Lower leg skin (tissue), 4 donors: Measurements from ENCODE around the gene APBA2. TPM values are rescaled to one million over a fixed set of nuclear protein-coding genes. Genes with fewer than 3 reads are reported as not detected.

Experiments
- DNase-seq, 2 donors: peaks; one replicate each; pipeline ENCODE4 v3.0.0-alpha.2; 2019; ENCODE audit warnings: low spot score in 2 of 2
- H3K4me3 ChIP-seq: fragments of 200-600 bp; sonication (generic); 2 replicates; pipeline ENCODE4 v1.5.1; 2017; ENCODE audit warnings: mild to moderate bottlenecking, low read depth; ENCODE audit not compliant: poor library complexity, severe bottlenecking
- POLR2A ChIP-seq, 2 donors: fragments of 450-650 bp; IDR thresholded peaks; one replicate each; pipeline ENCODE4 v1.6.1; 2016 to 2017; ENCODE audit warnings: antibody characterized with exemption in 2 of 2, mild to moderate bottlenecking in 1 of 2, moderate library complexity in 1 of 2
- WGBS, 2 donors: methylation state at CpG; one replicate each; pipeline ENCODE4 v1.1.5; 2018; 5-methylcytosine and 5-hydroxymethylcytosine counted together
- intact Hi-C: fragments of 100-400 bp; cut with DNase I; formaldehyde crosslinking; loops from one replicate; pipeline ENCODE4 v1.15.0; 2023; ENCODE audit warnings: low total_unique reads
- total RNA-seq, 4 donors: library from RNA; depleted of rRNA; stranded (reverse); fragments of >200 nt; gene quantifications; one replicate each; pipeline ENCODE4 v1.1.0, GENCODE V29; 2016
- TF ChIP-seq, protein P1 (sequence below), 3 donors: fragments of 450-650 bp; IDR thresholded peaks; one replicate each; pipeline ENCODE4 v1.5.1; 2016; ENCODE audit warnings: antibody characterized with exemption in 3 of 3, mild to moderate bottlenecking in 3 of 3, moderate library complexity in 2 of 3

APBA2 gene
- total RNA-seq, 4 donors from 2014 or later: 0.80 to 1.9 (median 1.6) TPM

DNA sequence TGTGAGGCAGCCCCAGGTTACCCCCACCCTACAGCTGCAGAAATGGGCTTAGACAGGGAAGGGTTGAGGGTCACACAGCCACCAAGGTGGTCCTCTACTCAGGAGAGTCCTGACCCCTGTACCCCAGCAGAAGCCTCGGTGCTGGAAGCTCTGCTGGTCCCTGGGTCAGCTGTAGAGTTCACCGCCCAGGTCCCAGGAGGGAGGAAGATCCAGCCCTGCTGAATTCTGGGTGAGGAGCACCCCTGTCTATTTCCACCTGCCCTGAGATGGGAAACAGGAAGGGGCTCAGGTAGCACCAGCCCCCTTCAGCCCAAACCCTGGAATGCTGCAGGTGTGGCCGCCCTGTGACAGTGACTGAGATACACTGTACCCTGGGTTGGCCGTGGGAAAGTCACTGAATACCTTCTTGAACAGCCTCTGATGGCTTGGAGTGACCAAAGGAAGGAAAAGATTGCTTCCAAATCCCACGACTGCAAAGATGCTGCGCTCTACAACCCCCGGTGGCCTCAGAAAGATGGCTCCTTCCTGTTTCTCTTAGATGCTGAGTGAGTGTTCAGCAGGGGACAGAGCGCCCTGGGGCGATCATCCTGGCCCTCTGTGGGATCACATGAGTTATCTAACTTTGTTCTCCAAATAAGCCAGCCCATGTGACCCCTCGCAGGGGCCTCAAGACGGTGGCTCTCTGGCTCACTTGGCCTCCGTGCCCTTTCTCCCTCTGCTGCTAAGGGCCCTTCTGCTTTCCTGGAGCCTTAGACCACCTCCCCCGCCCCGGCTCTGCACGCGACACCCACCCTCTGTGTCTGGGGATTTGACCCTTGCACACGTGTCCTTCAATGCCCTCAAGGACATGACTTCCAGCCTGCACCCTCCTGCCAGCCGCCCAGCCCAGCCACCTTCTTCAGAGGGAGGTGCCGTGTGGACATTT, 242.0 kb downstream of the APBA2 start:
- TF ChIP-seq, protein P1, sequence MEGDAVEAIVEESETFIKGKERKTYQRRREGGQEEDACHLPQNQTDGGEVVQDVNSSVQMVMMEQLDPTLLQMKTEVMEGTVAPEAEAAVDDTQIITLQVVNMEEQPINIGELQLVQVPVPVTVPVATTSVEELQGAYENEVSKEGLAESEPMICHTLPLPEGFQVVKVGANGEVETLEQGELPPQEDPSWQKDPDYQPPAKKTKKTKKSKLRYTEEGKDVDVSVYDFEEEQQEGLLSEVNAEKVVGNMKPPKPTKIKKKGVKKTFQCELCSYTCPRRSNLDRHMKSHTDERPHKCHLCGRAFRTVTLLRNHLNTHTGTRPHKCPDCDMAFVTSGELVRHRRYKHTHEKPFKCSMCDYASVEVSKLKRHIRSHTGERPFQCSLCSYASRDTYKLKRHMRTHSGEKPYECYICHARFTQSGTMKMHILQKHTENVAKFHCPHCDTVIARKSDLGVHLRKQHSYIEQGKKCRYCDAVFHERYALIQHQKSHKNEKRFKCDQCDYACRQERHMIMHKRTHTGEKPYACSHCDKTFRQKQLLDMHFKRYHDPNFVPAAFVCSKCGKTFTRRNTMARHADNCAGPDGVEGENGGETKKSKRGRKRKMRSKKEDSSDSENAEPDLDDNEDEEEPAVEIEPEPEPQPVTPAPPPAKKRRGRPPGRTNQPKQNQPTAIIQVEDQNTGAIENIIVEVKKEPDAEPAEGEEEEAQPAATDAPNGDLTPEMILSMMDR (IDR thresholded peaks at IDR 0.05): no peak
- TF ChIP-seq POLR2A (IDR thresholded peaks at IDR 0.05): no peak
- H3K4me3 ChIP-seq: no peak overlapping the region
- no peak for DNase-seq
- 72 to 81% methylated on average over 15 to 19 of the region's 19 CpGs for WGBS, 2 donors
- intact Hi-C loops: no loop called here

DNA sequence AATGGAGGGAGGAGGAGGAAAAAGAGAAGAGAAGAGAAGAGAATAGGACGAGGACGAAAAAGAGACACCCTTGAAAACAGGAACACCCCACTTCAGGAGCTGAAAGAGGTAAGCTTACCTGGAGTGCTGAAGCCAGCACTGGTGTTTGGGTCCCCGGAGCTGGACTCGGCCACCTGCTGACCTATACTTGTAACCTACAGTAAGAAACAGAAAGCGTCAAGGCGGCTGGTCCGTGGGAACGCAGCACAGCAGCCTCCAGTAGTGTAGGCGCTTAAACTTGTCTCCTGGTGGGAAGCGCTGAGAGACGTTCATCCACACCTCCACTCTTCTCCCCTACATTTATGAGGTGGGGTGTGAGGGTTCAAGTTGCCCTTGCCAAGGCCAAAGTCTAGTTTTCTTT, 242.9 kb downstream of the APBA2 start:
- DNase-seq: no peak
- intact Hi-C loops: no loop called here
- H3K4me3 ChIP-seq: no peak overlapping the region
- TF ChIP-seq, protein P1 (IDR thresholded peaks at IDR 0.05): no peak
- no peak for TF ChIP-seq POLR2A (IDR thresholded peaks at IDR 0.05)
- 91 to 94% methylated on average over 11 of the region's 11 CpGs for WGBS, 2 donors

DNA sequence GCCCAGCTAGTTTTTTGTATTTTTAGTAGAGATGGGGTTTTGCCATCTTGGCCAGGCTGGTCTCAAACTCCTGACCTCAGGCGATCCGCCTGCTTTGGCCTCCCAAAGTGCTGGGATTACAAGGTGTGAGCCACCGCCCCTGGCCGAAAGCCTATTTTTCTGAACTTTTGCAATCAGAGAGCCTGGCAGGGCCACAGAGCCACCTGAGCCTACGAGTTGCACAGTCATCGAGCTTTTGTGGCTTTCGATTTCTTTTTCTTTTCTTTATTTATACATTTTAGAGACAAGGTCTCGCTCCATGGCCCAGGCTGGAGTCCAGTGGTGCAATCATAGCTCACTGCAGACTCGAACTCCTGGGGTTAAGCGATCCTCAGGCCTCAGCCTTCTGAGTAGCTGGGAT, 243.4 kb downstream of the APBA2 start:
- TF ChIP-seq, protein P1 (IDR thresholded peaks at IDR 0.05): no peak
- TF ChIP-seq POLR2A (IDR thresholded peaks at IDR 0.05): no peak
- DNase-seq: no peak
- 90 to 91% methylated on average over 10 of the region's 10 CpGs for WGBS, 2 donors
- no peak overlapping the region for H3K4me3 ChIP-seq
- intact Hi-C loops: no loop called here

DNA sequence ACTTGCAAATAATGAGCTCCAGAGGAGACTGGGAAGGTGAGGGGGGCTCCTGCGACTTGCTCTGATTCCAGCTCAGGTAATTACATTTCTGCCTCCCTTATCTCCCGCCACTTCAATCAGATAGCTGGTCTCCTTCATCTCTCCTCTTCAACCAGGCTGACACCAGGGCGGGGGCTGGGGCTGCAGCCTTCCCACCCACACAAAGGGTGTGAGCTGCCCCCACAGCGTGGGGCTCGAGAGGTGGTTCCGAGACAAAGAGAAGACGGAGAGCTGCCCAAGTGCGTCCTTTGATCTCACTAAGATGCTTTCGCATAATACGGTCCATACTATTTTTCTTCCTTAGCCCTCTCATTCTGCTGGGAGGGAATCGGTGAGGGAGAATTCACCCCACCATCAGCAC, 244.2 kb downstream of the APBA2 start:
- no peak for DNase-seq
- TF ChIP-seq, protein P1 (IDR thresholded peaks at IDR 0.05): no peak
- TF ChIP-seq POLR2A (IDR thresholded peaks at IDR 0.05): no peak
- no peak overlapping the region for H3K4me3 ChIP-seq
- WGBS, 2 donors: 71 to 73% methylated on average over 11 of the region's 11 CpGs
- intact Hi-C loops: no loop called here

DNA sequence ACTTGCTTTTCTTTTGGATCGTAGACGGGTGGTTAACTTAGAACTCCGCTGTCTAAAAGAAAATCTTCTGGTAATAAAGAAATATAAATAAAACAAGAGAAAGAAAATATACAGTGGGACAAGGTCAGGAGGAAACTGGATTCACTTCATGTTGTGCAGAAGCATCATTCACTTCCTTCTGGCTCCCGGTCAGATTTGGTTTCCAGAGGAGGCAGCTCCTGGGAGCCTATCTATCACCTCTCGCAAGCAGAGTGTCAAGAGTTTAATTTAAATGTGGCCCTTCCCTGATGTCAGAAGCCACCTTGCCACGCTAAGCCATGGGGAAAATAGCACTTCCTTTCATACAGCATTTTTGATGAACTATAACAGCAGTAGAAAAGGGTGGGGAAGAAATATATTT, 244.7 kb downstream of the APBA2 start:
- DNase-seq: no peak
- WGBS, 2 donors: 56 to 59% methylated on average over 6 of the region's 6 CpGs
- H3K4me3 ChIP-seq: no peak overlapping the region
- intact Hi-C loops: no loop called here
- TF ChIP-seq, protein P1 (IDR thresholded peaks at IDR 0.05): no peak
- no peak for TF ChIP-seq POLR2A (IDR thresholded peaks at IDR 0.05)
